ENCODE data around the gene CCDC181.

Gene CCDC181

GRCh38 chr1:169392406-169392805, 34.9 kb downstream of the CCDC181 start:
- DNase-seq: no peak

- DNase-seq: no peak
Observed at GRCh38 chr1:169390303-169390702, 37.0 kb downstream of the CCDC181 start.

- no peak for DNase-seq
Observed at GRCh38 chr1:169387399-169387798, 39.9 kb downstream of the CCDC181 start.

- DNase-seq: no peak
Observed at GRCh38 chr1:169383449-169383848, 43.8 kb downstream of the CCDC181 start.

GRCh38 chr1:169381162-169381561, 46.1 kb downstream of the CCDC181 start:
- DNase-seq: no peak

GRCh38 chr1:169371404-169371803, 55.9 kb downstream of the CCDC181 start:
- DNase-seq: peak; percentile 77

GRCh38 chr1:169368406-169368769, 58.9 kb downstream of the CCDC181 start:
- peak; percentile 49 for DNase-seq

- DNase-seq: peak; percentile 99
Observed at GRCh38 chr1:169367686-169368405, 59.4 kb downstream of the CCDC181 start, which contains the start of the genes BLZF1 and NME7. Gene BLZF1, plus strand, starts transcription at chr1:169368195. Its CDS starts 1,328 bp downstream, at chr1:169369523. Gene NME7, minus strand, starts transcription at chr1:169367797. Its CDS starts 87 bp downstream, at chr1:169367710.

GRCh38 chr1:169367096-169367685, 60.1 kb downstream of the CCDC181 start:
- DNase-seq: no peak

- DNase-seq: no peak
Observed at GRCh38 chr1:169364948-169365347, 62.3 kb downstream of the CCDC181 start.

- no peak for DNase-seq
Observed at GRCh38 chr1:169363046-169363730, 64.1 kb downstream of the CCDC181 start.

- DNase-seq: no peak
Observed at GRCh38 chr1:169361281-169361680, 66.0 kb downstream of the CCDC181 start.

- no peak for DNase-seq
Observed at GRCh38 chr1:169360415-169360814, 66.9 kb downstream of the CCDC181 start.

- peak; percentile 84 for DNase-seq
Observed at GRCh38 chr1:169348383-169349036, 78.8 kb downstream of the CCDC181 start.

- no peak for DNase-seq
Observed at GRCh38 chr1:169347688-169348382, 79.4 kb downstream of the CCDC181 start.

GRCh38 chr1:169346036-169346589, 81.2 kb downstream of the CCDC181 start:
- DNase-seq: no peak

GRCh38 chr1:169345511-169345910, 81.8 kb downstream of the CCDC181 start:
- DNase-seq: peak; percentile 69

All from hematopoietic multipotent progenitor cell treated with erythropoietin and hydrocortisone succinate and interleukin-3 and kit ligand, for 8 days (in vitro differentiated cells).